GM21576 (cell line): ENCODE results near the gene GIT2.
"Not testable (repeated sequence)": the region's sequence is repeated elsewhere in the genome, so short reads cannot be mapped to it uniquely, and the experiment has no call there.

Source experiments
- ATAC-seq: cut with Tn5 transposase; IDR thresholded peaks from one replicate; pipeline ENCODE4 v1.9.1; 2021; ENCODE audit warnings: mild to moderate bottlenecking, moderate library complexity; ENCODE audit not compliant: unreplicated experiment

GIT2 gene, protein sequence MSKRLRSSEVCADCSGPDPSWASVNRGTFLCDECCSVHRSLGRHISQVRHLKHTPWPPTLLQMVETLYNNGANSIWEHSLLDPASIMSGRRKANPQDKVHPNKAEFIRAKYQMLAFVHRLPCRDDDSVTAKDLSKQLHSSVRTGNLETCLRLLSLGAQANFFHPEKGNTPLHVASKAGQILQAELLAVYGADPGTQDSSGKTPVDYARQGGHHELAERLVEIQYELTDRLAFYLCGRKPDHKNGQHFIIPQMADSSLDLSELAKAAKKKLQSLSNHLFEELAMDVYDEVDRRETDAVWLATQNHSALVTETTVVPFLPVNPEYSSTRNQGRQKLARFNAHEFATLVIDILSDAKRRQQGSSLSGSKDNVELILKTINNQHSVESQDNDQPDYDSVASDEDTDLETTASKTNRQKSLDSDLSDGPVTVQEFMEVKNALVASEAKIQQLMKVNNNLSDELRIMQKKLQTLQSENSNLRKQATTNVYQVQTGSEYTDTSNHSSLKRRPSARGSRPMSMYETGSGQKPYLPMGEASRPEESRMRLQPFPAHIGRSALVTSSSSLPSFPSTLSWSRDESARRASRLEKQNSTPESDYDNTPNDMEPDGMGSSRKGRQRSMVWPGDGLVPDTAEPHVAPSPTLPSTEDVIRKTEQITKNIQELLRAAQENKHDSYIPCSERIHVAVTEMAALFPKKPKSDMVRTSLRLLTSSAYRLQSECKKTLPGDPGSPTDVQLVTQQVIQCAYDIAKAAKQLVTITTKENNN

DNA sequence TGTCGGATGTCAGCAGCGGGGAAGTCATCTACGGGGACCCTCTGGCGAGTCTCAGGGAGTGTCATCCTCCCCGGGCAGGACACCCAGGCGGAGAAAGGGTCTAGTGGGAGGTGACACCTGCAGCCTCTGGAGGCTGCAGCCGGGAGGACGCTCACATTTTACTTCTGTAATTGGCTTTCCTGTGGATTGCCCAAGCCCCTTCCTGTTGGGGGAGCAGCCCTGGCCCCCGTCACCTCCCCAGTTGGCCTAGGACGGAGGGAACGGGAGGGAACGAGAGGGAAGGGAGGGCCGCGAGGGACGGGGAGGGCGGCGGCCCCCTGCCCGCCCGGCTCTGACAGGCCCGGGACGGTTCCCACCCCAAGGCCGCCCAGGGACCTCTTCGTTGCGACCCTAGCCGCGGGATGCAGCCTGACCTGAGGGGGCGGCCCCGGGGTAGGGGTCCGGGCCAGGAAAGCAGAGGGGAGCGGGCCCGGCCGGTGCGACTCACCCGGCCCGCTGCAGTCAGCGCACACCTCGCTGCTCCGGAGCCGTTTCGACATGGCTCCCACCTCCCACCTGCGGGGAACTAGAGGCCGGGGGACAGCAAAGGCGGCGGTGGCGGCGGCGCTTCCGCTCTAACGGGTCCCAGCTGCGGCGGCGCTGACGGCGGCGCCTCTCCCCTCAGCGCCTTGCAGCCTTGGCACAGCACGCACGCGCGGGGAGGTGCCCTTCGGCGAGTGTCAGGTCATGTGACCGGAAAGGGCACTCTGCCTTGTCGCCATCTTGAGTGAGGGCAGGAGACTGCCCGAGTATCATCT lies at the start of gene GIT2:
TSS of gene GIT2 (minus strand) at position 683 of the 797 bp plus-strand sequence. CDS start at position 539, 144 bp downstream.
- ATAC-seq, result peak; percentile 54

DNA sequence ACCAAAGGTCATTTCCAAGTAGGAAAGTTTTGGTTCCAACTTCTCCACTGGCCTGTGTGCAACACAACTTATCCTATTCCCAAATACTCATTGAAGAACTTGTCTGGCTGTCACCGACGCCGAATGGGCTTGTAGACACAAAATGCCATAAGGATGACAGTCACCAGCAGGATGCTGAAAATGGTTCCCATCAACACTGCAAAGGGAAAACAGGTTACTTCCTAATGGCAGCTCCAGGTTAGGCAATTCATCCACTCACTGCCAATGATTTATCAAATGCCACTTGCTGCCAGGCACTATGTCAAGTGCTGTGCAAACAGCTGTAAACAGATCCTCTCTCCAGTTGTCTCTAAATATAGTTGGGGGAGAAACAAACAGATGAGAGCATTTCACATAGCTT lies 46.1 kb upstream of the GIT2 start:
- no peak for ATAC-seq

- no peak for ATAC-seq
Observed at GRCh38 chr12:110039085-110039807, 43.1 kb upstream of the GIT2 start.

DNA sequence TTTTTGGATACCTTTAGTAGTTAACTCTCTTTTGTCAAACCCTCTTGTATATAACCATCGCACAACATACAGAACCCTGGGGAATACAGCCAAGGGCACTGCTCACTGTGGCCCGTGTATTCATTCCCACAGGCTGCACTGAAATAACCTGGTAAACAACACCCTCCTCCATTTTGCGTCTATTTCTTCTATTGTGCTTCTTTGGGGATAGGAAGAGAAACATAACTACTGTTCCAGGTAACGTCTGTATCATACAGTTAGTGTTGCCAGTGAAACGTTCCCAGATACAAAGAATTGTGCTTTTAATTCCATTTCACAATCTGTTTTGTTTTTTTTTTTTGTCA lies 42.5 kb upstream of the GIT2 start:
- no peak for ATAC-seq

DNA sequence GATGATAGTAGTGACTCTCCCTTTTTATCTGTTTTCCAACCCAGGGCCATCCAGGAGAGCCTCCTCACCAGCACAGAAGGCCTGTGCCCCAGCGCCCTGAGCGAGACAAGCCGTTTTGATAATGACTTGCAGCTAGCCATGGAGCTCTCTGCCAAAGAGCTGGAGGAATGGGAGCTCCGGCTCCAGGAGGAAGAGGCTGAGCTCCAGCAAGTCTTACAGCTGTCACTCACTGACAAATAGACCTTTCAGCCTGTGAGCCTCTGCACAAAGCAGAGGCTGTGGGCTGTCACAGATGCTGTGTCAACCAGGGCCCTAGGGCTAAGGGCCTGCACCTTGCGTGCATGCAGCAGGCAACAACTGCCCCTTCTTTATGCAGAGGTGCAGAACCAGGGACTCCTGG lies 41.1 kb upstream of the GIT2 start:
- no peak for ATAC-seq

- no peak for ATAC-seq
Observed at GRCh38 chr12:110035534-110036104, 39.5 kb upstream of the GIT2 start.

DNA sequence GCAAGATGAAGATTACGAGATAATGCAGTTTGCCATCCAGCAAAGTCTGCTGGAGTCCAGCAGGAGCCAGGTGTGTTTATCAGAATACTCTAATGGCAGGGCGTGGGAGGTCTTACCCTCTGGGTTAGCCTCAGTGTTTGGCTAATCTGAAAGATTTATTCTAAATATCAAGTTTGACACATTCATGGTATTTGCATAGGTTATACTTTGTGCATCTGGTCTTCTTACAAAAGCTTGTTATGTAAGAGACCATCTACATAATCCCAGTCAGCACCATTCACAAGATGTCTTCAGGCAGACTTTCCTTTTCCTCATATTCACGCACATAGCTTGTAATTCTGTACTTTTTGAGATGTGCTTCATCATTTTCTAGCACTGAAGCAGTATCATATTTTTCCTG lies 37.7 kb upstream of the GIT2 start:
- no peak for ATAC-seq

GRCh38 chr12:110029290-110029815 lies 33.2 kb upstream of the GIT2 start:
- no peak for ATAC-seq

DNA sequence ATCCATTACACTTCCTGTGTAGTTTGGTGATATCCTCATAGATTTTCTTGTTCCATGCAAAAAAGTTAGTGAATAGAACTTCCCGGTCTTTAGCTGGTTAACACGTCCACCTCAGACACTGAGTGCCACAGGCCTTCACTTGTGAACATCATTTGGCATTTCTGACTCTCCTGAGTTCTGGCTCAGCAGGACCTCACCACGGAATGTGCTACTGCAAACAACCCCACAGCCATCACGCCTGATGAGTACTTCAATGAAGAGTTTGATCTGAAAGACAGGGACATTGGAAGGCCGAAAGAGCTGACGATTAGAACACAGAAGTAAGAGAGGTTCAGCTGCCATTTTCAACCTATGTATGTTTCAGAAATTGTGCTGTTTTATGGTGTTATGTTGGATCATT lies 32.2 kb upstream of the GIT2 start:
- ATAC-seq, result no peak

- ATAC-seq, result no peak
Observed at GRCh38 chr12:110024051-110024450, 27.9 kb upstream of the GIT2 start.

- ATAC-seq, result no peak
Observed at GRCh38 chr12:110023059-110023980, 27.2 kb upstream of the GIT2 start.

DNA sequence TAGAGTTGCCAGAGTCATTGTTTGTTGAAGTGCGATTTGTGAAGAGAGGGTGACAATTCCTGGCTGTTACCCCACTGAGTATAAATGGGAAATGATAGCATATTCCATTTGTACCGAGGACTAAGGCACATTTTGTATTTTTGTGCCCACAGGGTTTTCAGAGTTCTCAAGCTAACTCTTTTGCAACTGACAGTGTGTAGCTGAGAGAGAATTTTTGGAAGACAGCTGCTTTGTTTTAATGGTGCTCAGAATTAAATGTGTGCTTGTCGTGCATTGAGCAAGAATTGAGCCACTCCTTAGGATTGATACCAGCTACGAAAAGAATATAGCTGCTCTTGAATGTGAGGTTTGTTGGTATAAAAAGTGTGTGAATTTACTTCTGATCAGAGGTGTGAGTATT lies 24.8 kb upstream of the GIT2 start:
- ATAC-seq, result no peak

- ATAC-seq, result no peak
Observed at GRCh38 chr12:110015132-110015531, 19.0 kb upstream of the GIT2 start.

GRCh38 chr12:110012659-110013058 lies 16.5 kb upstream of the GIT2 start:
- ATAC-seq, result no peak

DNA sequence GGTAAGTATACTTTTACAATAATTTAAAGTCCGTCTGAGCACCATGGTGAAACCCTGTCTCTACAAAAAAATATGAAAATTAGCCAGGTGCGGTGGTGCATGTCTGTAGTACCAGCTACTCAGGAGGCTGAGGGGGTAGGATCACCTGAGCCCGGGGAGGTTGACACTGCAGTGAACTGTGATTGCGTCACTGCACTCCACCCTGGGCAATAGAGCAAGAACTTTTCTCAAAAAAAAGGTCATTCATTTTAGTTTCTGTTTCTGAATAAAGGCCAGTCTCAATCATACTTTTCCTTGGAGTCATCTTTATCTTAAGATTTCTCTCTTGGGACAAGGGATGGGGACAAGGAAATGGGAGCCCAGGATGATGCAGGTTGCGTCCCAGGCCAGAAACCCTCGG lies 16.0 kb upstream of the GIT2 start:
- peak; percentile 65 for ATAC-seq

- ATAC-seq, result peak; percentile 36
Observed at GRCh38 chr12:110010853-110011723, 14.9 kb upstream of the GIT2 start.

DNA sequence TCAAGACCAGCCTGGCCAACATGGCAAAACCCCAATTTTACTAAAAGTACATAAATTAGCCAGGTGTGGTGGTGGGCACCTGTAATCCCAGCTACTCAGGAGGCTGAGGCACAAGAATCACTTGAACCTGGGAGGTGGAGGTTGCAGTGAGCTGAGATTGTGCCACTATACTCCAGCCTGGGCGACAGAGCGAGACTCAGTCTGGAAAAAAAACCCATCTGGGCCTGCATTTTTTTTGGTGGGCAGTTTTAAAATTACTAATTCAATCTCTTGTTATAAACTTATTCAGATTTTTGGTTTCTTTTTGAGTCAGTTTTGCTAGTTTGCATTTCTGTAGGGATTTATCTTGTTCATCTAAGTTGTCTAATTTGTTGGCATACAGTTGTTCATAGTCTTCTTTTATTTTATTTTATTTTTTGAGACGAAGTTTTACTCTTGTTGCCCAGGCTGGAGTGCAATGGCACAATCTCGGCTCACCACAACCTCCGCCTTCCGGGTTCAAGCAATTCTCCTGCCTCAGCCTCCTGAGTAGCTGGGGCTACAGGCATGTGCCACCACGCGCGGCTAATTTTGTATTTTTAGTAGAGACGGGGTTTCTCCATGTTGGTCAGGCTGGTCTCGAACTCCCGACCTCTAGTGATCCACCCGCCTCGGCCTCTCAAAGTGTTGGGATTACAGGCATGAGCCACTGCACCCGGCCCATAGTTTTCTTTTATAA lies 12.7 kb upstream of the GIT2 start:
- not testable (repeated sequence) for ATAC-seq

- ATAC-seq, result no peak
Observed at GRCh38 chr12:110007881-110008280, 11.7 kb upstream of the GIT2 start.
